Stimulated activated CD8-positive, alpha-beta memory T cell treated with anti-CD3 and anti-CD28 coated beads, Interleukin-7, amount 100 ng/mL, for 24 hours (primary cell): ENCODE results near the gene MTHFS.

ENCODE experiments used
- DNase-seq: peaks from one replicate; pipeline ENCODE4 v3.0.0-alpha.2; 2020; ENCODE audit warnings: low read depth

The MTHFS gene

DNA sequence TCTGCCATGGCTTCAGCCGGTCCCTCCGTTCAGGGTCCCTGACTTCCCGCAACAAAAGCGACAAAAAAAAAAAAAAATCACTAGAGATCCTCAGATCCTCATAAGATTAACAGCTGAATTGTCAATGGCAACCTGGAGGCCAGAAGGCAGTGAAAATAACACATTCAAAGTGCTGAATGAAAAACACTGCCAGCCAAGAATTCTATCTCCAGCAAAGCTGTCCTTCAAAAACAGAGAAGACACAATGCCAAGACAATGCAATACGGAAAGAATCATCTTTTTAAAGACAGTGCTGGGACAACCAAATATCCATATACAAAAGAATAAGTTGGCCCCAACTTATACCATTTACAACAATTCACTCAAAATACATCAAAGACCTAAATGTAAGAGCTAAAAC is 21.6 kb downstream of the MTHFS start:
- DNase-seq: no peak

DNA sequence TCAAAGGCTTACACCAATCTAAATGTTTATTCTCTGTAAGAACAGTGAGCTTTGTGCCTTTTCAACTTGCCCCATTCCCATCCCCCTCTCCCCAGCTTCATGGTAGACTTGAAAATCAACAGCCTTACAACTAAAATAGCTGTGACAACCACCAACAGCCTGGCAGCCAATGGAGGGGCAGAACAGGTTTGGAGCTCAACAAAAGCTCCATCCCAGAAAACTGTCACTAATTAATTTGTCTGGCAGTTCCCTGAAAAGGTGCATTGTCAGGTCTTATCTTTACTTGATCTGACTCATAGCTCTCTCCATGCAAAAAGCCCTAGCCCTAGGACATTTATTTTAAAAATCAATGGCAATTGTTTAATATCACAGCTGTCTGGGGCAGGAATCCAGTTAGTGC is 22.6 kb downstream of the MTHFS start:
- DNase-seq: no peak

DNA sequence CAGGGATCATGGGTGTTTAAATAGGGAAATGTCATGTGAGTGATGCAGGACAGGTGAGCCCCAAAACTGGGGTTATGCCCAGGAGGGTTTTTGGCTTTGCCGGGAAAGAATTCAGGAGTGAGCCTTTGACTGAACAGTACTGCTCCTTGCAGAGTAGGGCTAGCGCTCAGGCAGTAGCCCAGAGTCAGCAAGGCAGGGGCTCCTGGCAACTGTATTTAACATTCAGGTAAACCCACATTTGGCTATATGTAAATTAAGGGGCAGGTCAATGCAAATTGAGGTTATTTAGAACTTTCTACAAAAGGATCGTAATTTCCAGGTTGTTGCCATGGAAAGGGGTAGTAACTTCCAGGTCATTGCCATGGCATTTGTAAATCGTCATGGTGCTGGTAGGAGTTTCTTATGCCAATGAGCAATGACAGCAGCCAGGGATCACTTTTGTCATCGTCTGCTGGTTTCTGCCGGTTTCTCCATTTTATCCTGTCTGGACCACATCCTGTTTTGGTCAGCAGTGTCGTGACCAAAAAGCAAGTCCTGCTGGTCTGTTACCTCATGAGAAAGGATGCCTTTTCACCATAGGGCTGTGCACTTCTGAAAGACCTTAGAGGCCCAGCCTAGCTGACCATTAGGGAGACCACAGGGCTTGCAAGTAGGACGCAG is 24.3 kb downstream of the MTHFS start:
- DNase-seq: no peak

DNA sequence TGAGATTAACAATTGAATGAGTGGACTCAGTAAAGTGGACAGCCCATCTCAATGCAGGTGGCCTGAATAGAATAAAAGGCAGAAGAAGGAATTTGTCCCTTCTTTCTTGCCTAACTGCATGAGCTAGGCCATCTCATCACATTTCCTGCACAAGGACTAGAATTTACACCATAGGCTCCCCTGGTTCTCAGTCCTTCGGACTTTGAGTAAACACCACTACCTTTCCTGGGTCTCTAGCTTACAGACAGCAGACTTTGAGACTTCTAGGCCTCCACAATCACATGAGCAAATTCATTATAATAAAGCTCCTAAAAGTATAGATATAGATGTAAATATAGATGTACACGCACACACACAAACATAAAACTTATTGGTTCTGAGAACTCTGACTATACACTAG is 28.3 kb downstream of the MTHFS start:
- no peak for DNase-seq

DNA sequence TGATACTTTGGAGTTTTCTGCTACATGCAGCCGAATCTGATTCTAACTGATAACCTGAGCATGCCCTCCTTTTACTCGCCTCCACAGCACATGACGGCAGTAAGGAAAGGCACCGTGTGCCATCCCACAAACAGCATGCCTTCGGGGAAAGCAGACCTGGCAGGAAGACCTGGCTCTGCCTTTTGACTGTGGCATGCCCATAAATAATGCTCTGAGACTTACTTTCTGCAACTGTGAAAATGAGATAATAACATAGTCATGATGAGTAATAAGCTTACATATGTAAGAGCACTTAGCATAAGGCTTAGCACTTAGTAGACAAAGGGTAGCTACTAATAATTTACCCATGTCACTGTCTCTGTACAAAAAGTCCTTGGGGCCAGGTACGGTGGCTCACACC is 32.9 kb downstream of the MTHFS start:
- no peak for DNase-seq

DNA sequence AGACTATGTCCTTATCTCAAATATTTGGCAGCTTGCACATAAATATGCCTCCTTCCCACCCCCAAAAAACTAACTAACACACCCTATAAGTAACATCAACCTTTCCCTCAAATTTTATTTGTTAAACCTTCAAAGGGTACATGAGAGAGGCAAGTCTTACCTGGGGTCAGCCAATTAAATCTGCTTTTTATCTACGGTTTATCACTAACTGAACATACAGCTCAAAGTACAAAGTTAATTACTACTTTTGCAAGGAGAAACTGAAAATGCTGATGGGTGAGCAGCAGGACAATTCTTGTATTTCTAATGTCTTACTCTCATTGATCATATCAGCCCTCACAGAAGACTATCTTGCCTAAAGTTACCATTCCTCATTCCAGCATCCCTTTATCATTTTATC is 34.6 kb downstream of the MTHFS start:
- DNase-seq: no peak

DNA sequence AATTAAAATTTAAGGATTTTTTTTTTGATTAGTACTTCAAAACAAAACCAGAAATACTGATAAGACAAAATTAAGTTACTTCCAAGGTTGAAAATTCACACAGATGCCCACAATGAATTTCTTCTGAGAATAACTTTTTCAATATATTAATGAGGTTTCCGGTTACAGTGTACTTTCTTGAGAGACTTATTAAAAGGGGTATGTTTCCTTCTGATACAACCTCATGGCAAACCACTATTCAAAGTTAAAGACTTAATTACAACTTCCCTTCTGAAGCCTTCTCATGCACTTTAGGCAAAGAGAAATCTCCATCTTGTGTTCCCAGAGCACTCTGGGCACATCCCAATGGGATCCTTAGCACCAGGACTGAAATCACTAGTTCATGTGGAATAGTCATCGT is 36.2 kb downstream of the MTHFS start:
- no peak for DNase-seq

DNA sequence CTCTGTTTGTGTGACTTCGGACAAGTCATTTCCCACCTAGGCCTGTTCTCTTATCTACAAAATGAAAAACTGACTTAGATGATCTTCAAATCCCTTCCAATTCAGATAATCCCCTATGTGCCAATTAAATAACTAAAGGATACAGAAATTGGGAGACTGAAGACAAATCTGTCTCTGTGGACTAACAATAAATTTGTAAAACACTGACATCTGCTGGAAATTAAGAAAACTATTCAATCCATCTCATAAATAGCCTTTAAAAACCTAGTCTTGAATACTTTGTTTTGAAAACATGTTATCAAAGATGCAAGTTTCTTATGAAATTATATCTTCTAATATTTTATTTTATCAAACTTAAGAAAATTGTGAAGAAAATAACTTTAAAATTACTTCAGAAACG is 38.3 kb downstream of the MTHFS start:
- no peak for DNase-seq

DNA sequence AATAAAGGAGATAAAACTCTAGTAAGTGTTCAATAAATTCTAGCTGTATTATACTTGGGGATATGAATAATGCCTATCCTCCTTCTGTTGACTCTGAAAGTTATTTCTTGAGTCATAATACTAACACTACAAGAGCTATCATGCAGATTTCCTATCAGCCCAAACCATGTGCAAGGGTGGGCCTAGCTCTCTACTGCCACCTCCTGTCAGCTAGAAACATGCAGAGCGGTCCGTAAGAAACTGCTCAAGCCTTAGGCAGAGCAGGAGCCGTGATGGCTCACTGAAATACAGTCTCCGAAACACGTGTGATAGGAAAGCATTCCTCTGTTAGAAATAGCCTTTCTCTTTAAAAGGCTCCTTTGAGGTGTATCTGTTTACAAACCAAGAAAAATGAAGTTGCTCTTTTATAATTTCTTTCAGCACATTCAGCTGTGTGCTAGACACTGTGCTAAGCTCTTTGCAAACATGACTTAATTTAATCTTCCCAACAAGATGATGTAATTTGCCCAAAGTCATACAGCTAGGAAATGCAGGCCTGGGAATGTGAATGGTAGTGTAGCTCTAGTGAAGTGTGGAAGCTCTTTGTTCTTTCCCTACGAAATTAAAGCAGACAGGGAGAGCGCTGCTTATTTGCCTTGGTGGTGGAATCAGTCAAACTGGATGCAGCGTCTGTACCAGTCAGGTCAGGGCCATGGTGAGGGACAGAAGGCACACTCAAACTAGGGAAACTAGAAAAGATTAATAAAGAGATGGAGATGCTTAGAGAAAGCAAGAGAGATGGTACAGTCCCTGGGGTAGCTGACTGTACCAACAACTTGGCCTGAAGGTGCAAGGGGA is 43.1 kb downstream of the MTHFS start:
- peak; percentile 30 for DNase-seq

DNA sequence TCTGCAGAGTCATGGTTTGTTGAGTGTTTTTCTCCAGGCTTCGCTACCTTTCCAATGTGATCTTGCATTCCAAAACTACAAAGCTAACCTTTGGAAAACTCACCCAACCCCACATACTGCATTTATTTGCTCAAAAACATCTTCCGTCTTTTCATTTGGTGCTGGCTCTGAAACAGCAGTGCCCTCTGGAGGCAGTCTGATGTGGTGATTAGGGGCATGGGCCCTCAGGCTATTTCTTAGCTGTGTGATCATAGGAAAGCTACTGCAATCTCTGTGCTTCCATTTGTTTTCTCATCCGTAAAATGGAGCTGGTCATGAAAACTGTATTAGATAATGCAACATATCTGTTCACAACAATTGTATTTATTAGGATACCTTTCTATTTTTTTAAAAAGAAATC is 47.0 kb downstream of the MTHFS start:
- DNase-seq: no peak

DNA sequence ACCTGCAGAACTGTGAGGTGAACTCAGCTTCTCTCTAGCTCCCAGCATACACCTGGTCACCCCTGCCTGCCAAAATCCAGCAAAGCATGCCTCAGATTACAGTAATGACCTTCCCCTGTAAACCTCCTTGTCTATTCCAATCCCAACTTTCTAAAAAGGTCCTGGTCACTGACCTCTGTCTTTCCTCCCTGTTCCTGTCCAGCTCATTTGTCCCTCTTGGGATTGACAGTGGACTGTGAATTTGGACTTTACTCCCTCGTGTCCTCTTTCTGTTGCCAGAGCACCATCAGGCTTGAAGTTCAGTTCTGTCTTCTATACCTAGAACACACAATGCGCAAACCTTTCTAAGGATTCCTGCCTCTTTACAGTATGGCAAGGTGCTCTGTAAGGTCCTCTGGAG is 50.3 kb downstream of the MTHFS start:
- no peak for DNase-seq

DNA sequence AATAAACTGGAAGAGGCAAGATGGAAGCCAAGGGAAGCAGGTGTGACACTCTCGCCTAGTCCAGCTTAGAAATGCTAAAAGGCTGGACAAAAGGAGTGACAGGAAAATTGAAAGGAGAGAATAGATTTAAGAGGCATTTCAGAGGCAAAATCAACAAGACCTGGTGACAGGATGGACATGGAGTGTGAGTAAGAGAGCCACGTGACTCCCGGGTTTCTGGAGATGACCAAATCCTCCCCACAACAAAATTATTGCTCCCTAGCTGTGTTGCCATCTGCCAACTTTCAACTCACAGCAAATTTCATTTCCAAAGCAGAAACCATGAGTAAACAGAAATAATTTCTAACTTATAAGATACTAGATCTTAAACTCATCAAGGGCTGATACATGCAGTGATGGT is 52.6 kb downstream of the MTHFS start:
- DNase-seq: no peak

DNA sequence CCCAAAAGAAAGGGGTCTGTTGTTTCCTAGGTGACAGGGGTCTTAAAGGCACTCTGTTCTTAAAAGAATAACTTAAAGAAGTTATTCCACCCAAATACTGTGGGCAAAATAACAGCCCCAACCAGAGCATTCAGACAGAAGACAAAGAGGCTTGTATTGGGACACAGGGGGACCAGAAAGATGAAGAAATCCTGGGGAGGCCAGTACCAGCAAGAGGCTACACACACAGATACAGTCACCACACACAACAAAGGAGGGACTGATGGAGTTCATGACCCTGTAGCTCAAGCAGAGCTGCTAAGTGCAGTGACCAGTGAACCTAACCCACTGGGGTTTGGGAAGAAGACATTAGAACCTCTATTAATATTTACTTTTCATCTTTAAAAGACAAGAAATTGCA is 59.0 kb downstream of the MTHFS start:
- DNase-seq: no peak

DNA sequence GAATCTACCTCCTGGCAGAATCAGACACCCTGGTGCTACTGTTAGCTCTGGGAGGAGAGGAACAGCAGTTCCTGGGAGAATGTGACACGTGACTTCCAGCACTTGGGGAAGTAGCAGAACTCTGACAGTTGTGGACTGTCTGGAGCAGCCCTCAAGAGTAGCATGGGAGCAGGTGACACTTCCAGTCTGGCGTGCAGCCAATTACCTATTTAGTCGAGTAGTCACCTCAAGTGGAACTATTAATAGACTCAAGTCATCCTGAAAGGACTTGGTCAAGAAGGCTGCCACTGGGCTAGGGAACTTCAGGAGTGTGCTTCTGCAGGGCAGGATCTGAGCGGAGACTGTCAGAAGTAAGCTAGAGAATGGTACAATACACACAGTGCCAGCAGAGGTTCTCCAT is 62.3 kb downstream of the MTHFS start:
- no peak for DNase-seq

DNA sequence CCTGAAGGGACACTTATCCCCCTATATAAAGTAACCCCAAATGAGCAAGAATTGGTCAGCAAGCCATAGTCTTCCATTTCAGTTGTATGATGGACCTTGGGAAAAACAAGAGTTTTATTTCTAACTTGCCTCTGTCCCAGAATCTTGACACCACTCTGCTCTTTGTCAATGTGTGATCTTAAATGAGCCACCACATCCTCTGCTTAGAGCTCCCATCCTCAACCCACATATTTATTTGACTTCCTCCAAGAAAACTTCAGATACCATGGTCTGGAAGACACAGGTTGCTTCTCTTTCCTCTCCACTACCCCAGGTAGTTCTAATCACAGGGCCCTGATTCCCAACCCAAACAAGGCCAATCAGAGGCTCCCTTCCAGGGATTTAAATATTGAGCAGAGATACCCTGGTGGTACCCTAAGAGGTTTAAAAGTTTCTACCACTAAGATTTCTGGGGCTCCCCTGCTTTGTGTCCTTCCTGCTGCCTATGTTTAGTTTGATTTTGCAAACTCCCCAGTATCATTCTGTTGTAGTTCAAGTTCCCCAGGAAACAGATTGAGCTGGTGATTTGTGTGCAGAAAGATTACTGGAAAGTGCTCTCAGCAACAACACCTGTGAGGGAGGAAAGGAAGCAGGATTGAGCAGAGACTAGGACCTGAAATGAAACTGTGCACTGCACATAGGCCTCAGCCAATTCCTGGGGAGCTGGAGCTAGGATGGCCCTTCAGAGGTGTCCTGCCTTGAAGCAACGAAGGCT is 64.3 kb downstream of the MTHFS start:
- DNase-seq: no peak

DNA sequence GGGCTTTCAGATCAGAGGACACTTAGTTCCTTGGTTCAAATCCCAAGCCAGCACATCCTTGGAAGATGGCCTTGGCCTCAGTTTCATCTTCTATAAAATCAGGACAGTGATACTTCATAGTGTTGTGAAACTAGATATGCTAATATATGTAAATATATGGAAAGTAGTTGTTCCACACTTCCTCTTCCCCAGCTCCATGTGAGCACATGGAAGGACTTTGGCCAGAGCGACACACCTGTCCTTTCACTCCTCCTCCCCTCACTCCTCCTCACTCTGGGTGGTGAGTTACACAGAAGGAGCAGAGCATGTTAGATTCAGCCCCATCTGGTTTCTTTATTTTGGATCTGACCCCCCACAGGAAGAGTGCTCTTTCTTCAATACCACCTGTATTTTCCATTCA is 65.2 kb downstream of the MTHFS start:
- no peak for DNase-seq

DNA sequence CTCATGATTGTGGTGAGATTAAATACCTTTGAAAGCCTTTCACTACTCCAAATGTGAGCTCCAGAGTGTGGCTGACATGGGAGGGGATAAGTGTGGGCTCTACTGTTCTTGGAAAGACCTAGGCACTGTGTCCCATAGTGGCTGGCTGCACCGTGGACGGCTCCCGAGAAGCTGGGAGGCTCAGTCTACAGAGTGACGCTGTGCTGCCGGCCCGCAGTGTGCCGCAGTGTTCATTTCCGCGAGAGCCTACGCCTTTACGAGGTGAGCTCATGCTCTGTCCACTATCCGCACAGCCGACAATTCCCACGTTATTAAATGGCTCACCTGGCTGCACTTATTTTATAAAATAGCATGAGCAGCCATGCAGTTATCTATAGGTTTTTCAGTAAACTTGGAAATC is 66.9 kb downstream of the MTHFS start:
- no peak for DNase-seq

DNA sequence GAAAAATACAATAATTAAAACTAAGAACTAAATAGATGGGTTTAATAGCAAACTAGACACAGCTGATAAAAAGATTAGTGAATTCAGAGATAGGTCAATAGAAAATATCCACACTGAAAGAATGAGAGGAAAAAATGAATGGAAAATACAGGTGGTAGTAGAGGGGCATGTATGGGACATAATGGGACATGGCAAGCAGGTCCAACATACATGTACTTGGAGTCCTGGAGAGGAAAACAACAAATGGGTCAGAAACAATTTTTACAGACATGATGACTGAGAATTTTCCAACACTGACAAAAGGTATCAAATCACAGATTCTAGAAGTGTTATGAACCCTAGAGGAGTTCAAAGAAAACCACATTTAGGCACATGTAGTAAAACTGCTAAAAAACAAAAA is 68.4 kb downstream of the MTHFS start:
- no peak for DNase-seq

DNA sequence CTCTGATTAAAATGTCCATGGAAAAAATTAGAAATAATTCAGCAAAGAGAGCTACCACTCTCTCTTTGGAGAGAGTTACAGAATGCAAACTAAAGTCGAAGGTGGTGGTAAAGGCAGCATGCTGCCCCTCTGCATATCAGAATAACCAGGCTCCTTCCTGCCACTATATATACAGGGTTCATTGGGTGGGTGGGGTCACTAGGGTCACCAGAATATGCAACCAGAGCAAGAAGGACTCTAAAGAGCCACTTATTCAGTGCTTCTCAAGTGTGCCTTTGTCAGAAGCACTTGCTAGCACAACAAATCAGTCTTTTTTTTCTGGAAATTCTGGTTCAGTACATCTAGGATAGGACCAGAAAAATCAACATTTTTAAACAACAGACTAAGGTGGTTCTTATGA is 70.0 kb downstream of the MTHFS start:
- no peak for DNase-seq

DNA sequence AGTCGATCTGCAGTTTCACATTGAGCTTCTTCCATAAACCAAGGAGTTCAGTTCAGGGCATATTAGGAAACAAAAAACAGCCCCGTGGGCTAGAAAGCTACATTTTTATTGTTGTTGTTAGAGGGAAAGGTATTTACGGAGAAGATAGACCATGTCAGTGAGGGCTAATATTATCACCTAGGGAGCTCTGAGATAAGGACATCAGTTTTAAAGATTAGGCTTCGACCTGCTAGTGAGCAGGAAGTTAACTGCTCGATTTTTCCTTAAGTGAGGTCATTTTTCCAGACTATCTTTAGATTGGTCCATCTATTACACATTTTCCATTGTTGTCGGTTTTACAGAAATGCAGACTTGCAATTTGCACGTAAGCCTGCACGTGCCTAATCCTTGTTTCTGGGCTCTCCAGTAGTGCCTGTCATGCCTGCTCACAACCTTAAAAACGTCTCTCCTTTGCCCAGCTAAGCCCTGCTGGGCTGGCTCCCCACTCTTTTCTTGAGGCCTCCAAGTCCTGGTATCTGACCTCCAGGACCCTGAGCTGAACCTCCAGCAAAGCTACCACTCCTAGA is 72.6 kb downstream of the MTHFS start:
- DNase-seq: no peak

DNA sequence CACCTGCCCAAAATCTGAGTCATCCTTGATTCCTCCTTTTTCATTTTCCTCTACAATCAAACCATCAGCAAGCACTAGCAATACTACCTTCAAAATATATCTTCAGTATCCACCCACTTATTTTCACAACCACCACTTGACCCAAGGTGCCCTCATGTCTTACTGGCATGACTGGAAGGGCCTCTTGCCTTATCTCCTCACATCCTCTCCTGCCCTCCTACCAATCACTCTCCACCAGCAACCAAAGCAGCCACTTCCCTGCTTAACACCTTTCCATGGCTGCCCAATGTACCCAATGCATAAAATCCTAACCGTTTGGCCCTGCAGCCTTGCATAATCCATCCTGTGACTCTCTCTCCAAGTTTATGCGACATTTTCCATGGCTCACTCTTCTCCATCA is 76.0 kb downstream of the MTHFS start:
- DNase-seq: no peak

DNA sequence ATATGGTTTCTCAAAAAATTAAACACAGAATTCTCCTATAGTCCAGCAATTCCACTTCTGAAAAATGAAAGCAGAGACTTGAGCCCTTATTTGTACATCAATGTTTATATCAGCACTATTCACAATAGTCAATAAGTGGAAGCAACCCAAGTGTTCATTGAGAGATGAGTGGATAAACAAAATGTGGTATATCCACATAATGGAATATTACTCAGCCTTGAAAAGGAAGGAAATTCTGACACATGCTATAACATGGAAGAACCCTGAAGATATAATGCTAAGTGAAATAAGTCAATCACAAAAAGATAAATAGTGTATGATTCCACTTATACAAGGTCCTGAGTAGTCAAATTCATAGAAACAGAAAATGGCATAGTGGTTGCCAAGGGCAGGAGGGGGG is 76.6 kb downstream of the MTHFS start:
- no peak for DNase-seq

DNA sequence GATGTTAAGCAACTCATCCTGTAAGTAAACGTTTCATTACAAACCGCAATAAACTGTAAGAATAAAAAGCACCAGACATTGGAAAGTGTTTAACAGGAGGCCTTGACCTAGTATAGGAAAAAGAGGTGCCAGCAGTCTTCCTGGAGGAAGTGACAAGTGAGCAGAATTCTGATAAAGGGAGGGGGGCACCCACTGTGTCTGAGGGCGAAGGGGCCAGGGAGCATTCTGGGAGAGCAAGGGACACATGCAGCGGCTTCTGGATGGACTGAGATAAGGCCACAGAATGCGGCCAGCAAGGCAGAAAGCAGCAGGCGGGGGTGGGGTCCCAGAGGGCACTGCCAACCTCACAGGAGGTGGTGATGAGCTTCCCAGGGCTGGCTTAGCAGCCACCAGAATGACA is 80.2 kb downstream of the MTHFS start:
- DNase-seq: no peak
